ENCODE results near the gene TBXAS1. TPM values are rescaled to one million over a fixed set of nuclear protein-coding genes. Genes with fewer than 3 reads are reported as not detected.

TBXAS1 gene
- total RNA-seq, 2 experiments from 2014 or later = 0.86 TPM; not detected in 1

- TF ChIP-seq CTCF (conservative IDR thresholded peaks at IDR 0.05; ENCODE audit: low read length) (no peak), EZH2phosphoT487 (IDR thresholded peaks at IDR 0.05; ENCODE audit: borderline replicate concordance, low read depth, low read length) (no peak)
- DNase-seq (ENCODE audit: low spot score) = no peak
- Histone ChIP-seq H4K20me1 (ENCODE audit: insufficient read depth, low read length) (no peaks in the 10 kb centered on the region), H3K27ac (ENCODE audit: low read depth, low read length, poor library complexity, severe bottlenecking) (no peak overlapping the region), H2AFZ (ENCODE audit: low read length) (no peak overlapping the region), H3K4me2 (ENCODE audit: low read length) (no peak overlapping the region), H3K4me1 (ENCODE audit: insufficient read depth, low read length, poor library complexity, severe bottlenecking) (no peaks in the 10 kb centered on the region), H3K9me3 (ENCODE audit: low read length) (no peaks in the 10 kb centered on the region), H3K9me2 (ENCODE audit: insufficient read depth, low read length) (no peaks in the 10 kb centered on the region), H3K79me2 (ENCODE audit: insufficient read depth, low read depth, low read length) (no peaks in the 10 kb centered on the region), H3K4me3 (ENCODE audit: low read depth, low read length, poor library complexity, severe bottlenecking) (no peak overlapping the region), H3K36me3 (ENCODE audit: insufficient read depth, low read length) (no peaks in the 10 kb centered on the region)
- intact Hi-C loops (cut with micrococcal nuclease; ENCODE audit: unreplicated experiment) = no loop called here
- BruUV-seq (replicated peaks) = no TSS peak
- ChIA-PET CTCF (ENCODE audit: unreplicated experiment) (interaction anchor here (0.6 kb wide), 1 partner anchor 237 kb away, joined by 7 read pairs; no protein-coding TSS in a partner anchor), POLR2A (no interaction called here)
These were observed 180.7 kb downstream of the TBXAS1 start for GRCh38 chr7:140009735-140010134.

- CTCF ChIA-PET (ENCODE audit: unreplicated experiment) = interaction anchor here (0.6 kb wide), 1 partner anchor 237 kb away, joined by 7 read pairs; no protein-coding TSS in a partner anchor
- POLR2A ChIA-PET = interaction anchor here (0.6 kb wide), 1 partner anchor 31 kb away, joined by 3 read pairs; no protein-coding TSS in a partner anchor
- no peak overlapping the region for H2AFZ ChIP-seq (ENCODE audit: low read length)
- H4K20me1 ChIP-seq (ENCODE audit: insufficient read depth, low read length) = no peaks in the 10 kb centered on the region
- no peaks in the 10 kb centered on the region for H3K79me2 ChIP-seq (ENCODE audit: insufficient read depth, low read depth, low read length)
- H3K9me3 ChIP-seq (ENCODE audit: low read length) = no peaks in the 10 kb centered on the region
- H3K4me2 ChIP-seq (ENCODE audit: low read length) = no peak overlapping the region
- H3K36me3 ChIP-seq (ENCODE audit: insufficient read depth, low read length) = no peaks in the 10 kb centered on the region
- no TSS peak for BruUV-seq (replicated peaks)
- TF ChIP-seq EZH2phosphoT487 (IDR thresholded peaks at IDR 0.05; ENCODE audit: borderline replicate concordance, low read depth, low read length) (no peak), CTCF (conservative IDR thresholded peaks at IDR 0.05; ENCODE audit: low read length) (no peak)
- H3K27ac ChIP-seq (ENCODE audit: low read depth, low read length, poor library complexity, severe bottlenecking) = no peak overlapping the region
- H3K4me3 ChIP-seq (ENCODE audit: low read depth, low read length, poor library complexity, severe bottlenecking) = no peak overlapping the region
- no peaks in the 10 kb centered on the region for H3K9me2 ChIP-seq (ENCODE audit: insufficient read depth, low read length)
- no peaks in the 10 kb centered on the region for H3K4me1 ChIP-seq (ENCODE audit: insufficient read depth, low read length, poor library complexity, severe bottlenecking)
- DNase-seq (ENCODE audit: low spot score) = no peak
- intact Hi-C loops (cut with micrococcal nuclease; ENCODE audit: unreplicated experiment) = no loop called here
These were observed 181.3 kb downstream of the TBXAS1 start for GRCh38 chr7:140010194-140010895.

GRCh38 chr7:140013676-140014075, 184.6 kb downstream of the TBXAS1 start:
- Histone ChIP-seq H3K4me2 (ENCODE audit: low read length) (no peak overlapping the region), H3K27ac (ENCODE audit: low read depth, low read length, poor library complexity, severe bottlenecking) (no peak overlapping the region), H3K4me3 (ENCODE audit: low read depth, low read length, poor library complexity, severe bottlenecking) (no peak overlapping the region), H3K9me3 (ENCODE audit: low read length) (no peaks in the 10 kb centered on the region), H3K9me2 (ENCODE audit: insufficient read depth, low read length) (no peaks in the 10 kb centered on the region), H2AFZ (ENCODE audit: low read length) (no peak overlapping the region), H3K36me3 (ENCODE audit: insufficient read depth, low read length) (no peaks in the 10 kb centered on the region), H3K4me1 (ENCODE audit: insufficient read depth, low read length, poor library complexity, severe bottlenecking) (no peaks in the 10 kb centered on the region), H4K20me1 (ENCODE audit: insufficient read depth, low read length) (no peaks in the 10 kb centered on the region), H3K79me2 (ENCODE audit: insufficient read depth, low read depth, low read length) (no peaks in the 10 kb centered on the region)
- DNase-seq (ENCODE audit: low spot score) = no peak
- TF ChIP-seq CTCF (conservative IDR thresholded peaks at IDR 0.05; ENCODE audit: low read length) = no peak
- TF ChIP-seq EZH2phosphoT487 (IDR thresholded peaks at IDR 0.05; ENCODE audit: borderline replicate concordance, low read depth, low read length) = no peak
- ChIA-PET CTCF (ENCODE audit: unreplicated experiment) (no interaction called here), POLR2A (interaction anchor here (0.6 kb wide), 2 partner anchors 182 to 363 kb away, joined by 3 to 5 read pairs; no protein-coding TSS in a partner anchor)
- no TSS peak for BruUV-seq (replicated peaks)
- intact Hi-C loops (cut with micrococcal nuclease; ENCODE audit: unreplicated experiment) = no loop called here
